Fibroblast of the aortic adventitia (primary cell): ENCODE measurements around the gene OPCML. TPM values are rescaled to one million over a fixed set of nuclear protein-coding genes. Genes with fewer than 3 reads are reported as not detected.

Experiments
- DNase-seq: peaks from one replicate; pipeline ENCODE4 v3.0.0-alpha.2; 2010; ENCODE audit warnings: low read depth
- H3K4me3 ChIP-seq: 2 replicates; pipeline ENCODE4 v1.5.1; 2011; ENCODE audit warnings: low read depth, mild to moderate bottlenecking, control low read depth, low read length, moderate library complexity
- total RNA-seq: library from RNA; depleted of rRNA; stranded (reverse); fragments of >200 nt; gene quantifications from 2 replicates; pipeline ENCODE4 v1.2.3, GENCODE V29; 2012; ENCODE audit warnings: low replicate concordance
- TF ChIP-seq, protein P1 (sequence below): IDR thresholded peaks from 2 replicates; pipeline ENCODE4 v1.5.1; 2011; ENCODE audit warnings: mild to moderate bottlenecking, low read length, control low read depth, inconsistent platforms; ENCODE audit not compliant: insufficient read depth

The OPCML gene
- total RNA-seq, 1 donor: 0.18 TPM

DNA sequence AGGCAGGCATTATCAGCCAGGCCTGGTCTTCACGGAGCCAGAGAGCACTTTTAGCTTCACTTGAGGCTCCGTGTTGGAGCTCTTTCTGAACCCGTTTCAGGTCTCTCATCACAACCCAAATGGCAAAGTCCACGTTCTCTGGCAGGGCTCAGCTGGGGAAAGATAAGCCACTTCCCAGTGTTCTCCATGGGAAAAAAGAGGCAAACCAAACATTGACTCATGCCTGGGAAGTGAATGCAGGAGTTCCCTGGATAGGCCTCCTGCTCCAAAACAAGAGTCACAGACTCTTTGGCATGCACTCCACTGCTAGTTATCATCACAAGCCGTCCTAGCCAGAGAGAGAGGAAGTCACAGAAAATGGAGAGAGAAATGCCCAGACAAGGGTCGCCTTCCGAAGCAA is 11.6 kb downstream of the OPCML start:
- TF ChIP-seq, protein P1, sequence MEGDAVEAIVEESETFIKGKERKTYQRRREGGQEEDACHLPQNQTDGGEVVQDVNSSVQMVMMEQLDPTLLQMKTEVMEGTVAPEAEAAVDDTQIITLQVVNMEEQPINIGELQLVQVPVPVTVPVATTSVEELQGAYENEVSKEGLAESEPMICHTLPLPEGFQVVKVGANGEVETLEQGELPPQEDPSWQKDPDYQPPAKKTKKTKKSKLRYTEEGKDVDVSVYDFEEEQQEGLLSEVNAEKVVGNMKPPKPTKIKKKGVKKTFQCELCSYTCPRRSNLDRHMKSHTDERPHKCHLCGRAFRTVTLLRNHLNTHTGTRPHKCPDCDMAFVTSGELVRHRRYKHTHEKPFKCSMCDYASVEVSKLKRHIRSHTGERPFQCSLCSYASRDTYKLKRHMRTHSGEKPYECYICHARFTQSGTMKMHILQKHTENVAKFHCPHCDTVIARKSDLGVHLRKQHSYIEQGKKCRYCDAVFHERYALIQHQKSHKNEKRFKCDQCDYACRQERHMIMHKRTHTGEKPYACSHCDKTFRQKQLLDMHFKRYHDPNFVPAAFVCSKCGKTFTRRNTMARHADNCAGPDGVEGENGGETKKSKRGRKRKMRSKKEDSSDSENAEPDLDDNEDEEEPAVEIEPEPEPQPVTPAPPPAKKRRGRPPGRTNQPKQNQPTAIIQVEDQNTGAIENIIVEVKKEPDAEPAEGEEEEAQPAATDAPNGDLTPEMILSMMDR: no peak
- DNase-seq: no peak
- H3K4me3 ChIP-seq: no peak overlapping the region

DNA sequence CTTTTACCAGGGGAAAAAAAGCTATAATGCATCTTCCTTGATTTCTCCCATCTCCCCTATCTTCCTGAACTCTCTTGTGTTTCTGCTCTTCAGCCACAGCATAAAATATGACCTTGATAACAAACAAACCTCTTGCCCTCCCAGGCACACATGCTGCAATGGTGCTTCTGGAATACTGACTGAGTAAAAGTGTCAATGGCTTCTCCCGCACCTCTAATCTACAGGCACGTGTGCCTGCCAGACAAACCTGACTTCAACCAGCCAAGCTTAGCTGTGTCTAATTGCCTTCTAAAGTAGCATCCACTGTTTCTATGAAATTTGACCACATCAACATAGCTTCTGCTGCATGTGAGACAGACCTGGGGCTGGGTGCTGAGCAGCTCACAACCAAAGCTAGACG is 12.7 kb downstream of the OPCML start:
- DNase-seq: no peak
- TF ChIP-seq, protein P1: no peak
- H3K4me3 ChIP-seq: no peak overlapping the region

DNA sequence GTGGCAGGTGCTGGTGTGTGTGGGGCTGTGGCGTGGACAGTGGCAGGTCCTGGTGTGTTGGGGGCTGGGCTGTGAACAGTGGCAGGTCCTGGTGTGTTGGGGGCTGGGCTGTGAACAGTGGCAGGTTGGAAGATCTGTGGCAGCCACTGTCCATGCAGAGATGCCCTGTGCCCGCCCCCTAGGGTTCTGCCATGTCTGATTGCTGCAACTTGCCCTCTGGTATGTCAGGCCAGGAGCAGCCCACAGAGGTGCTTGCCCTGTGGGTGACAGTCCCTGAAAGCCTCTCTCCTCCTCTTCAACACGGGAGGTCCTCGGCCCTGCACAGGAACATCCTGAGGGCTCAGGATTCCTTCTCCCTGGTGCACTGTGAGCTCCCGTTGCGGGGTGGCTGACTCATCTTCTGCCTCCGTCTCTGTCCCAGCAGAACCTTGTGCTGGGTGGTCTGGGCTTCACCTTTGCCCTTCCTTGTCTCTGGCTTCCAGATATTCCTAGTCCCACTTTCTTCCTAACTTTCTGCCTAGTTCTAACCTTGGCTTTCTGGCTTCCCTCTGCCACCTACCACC is 13.5 kb downstream of the OPCML start:
- no peak overlapping the region for H3K4me3 ChIP-seq
- TF ChIP-seq, protein P1: no peak
- DNase-seq: no peak

- TF ChIP-seq, protein P1: no peak
- DNase-seq: no peak
- no peak overlapping the region for H3K4me3 ChIP-seq
Measured at GRCh38 chr11:133516845-133517244, 15.5 kb downstream of the OPCML start.

- TF ChIP-seq, protein P1: no peak
Measured at GRCh38 chr11:133515107-133515506, 17.2 kb downstream of the OPCML start.

DNA sequence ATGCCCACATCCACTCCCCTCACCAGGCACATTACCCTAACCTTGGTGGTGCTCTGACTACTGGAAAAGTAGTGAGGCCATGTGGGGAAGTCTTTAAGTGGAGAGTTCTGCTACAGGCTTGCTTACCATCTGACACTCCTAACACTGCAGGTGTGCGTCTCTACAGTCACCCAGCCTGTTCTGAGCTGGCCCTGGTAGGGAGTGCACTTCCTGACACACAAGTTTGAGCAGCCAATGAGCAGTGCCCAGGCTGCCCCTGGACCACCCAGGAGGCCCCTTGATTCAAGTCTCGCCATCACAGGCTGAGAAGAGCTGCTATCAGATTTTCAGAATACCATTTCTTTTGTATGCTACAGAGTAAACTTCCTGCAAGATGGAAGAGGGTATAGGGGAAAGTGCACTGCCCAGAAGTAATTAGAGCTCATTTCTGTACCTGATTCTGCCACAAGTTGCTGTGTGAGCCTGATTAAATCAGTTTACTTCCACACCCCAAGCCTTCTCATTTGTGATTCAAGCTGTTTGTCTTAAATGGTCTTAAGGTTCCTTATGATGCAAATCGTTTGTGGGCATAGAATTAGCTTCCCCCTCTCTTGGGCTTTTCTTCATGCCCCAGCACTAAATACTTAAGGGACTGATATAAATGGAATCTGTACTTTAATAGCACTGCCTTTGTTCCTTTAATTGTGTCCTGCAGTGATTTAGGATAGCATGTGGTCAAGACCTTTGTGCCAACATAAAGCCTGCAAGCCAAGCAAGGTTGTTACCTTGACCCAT is 22.2 kb downstream of the OPCML start:
- no peak for DNase-seq
- H3K4me3 ChIP-seq: no peak overlapping the region
- TF ChIP-seq, protein P1: no peak

More at GRCh38 chr11:133515107-133515506, 17.2 kb downstream of the OPCML start:
- H3K4me3 ChIP-seq: no peak overlapping the region
- DNase-seq: no peak

DNA sequence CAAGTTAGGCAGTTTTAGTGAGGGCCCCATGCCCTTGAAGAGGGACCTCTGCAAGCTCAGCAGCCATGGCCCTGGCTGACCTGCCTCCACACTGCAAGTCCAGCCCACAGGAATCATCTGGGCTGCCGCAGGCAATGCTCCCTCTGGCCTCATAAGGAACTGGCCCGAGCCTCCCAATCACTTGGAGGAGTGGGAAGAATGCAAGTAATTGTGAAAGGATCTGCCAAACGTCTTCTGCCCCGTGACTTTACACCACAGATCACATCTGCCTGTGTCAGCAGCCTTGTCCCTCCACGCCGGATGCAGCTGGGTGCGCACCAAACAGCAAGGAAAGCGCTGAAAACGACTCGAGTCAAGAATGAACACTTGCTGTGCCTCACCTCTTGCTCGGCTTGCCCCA is 23.8 kb downstream of the OPCML start:
- DNase-seq: no peak
- TF ChIP-seq, protein P1: no peak
- no peak overlapping the region for H3K4me3 ChIP-seq
